Measurements from ENCODE around the gene SULT1C4. TPM values are rescaled to one million over a fixed set of nuclear protein-coding genes. Genes with fewer than 3 reads are reported as not detected.

SULT1C4 gene
- not detected for total RNA-seq
- not detected for total RNA-seq (2013)

DNA sequence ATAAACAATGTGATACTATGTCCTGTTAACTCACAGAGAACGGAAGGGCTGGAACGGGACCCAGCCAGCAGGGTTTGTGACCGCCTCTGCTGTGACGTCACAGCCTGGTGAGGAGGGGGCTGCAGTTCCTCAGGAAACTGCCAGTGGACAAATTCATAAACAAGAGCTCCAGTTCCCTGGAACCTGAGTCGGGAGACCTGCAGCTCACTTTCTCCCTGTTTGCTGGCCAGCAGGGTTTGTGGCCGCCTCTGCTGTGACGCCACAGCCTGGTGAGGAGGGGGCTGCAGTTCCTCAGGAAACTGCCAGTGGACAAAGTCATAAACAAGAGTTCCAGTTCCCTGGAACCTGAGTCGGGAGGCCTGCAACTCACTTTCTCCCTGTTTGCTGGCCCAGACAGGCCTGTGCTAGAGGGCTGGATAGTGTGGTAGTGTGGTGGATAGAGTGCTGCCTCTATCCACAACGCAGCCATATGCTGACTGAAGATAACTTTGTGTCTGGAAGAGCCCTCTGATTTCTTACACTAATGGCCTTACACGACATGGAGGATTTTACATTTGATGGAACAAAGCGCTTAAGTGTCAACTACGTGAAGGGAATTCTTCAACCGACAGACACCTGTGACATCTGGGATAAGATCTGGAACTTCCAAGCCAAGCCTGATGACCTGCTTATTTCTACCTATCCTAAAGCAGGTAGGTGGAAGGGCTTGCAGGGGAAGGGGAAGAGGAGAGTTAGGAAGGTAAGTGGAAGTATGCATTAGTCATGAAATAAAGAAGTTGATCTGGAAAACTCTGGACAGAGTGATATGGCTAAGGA is at the start of gene SULT1C4:
Gene SULT1C4, plus strand, starts transcription at position 140 of the 816 bp plus-strand sequence. Its CDS starts 384 bp downstream, at position 524.
- ATAC-seq = no peak
- Mint-ChIP-seq H3K4me3 (no peak within 1 kb of the TSS), H3K27me3 (ENCODE audit: low read depth in 2 of 2) (peaks cover 0 to 1% of the 10 kb centered on the region in 2 donors), H3K36me3 (no peaks in the 10 kb centered on the region), H3K4me1 (no peaks in the 10 kb centered on the region), H3K9me3 (no peaks in the 10 kb centered on the region), H3K27ac (no peak within 1 kb of the TSS)
- Histone ChIP-seq H3K4me1 (ENCODE audit: control insufficient read depth, insufficient read depth, low read length) (peaks cover 3% of the 10 kb centered on the region), H3K27me3 (ENCODE audit: control insufficient read depth, insufficient read depth, low read length) (no peaks in the 10 kb centered on the region), H3K9me3 (ENCODE audit: control insufficient read depth, insufficient read depth, low read length) (no peaks in the 10 kb centered on the region), H3K4me3 (ENCODE audit: low read length) (no peak within 1 kb of the TSS), H3K36me3 (ENCODE audit: control insufficient read depth, insufficient read depth, low read length) (no peaks in the 10 kb centered on the region), H3K27ac (ENCODE audit: low read length) (no peak within 1 kb of the TSS)
- no peak for DNase-seq
- intact Hi-C loops (cut with micrococcal nuclease) = no loop called here
- 19% methylated on average over 13 of the region's 13 CpGs for WGBS (ENCODE audit: insufficient coverage)
- TF ChIP-seq, protein P1, sequence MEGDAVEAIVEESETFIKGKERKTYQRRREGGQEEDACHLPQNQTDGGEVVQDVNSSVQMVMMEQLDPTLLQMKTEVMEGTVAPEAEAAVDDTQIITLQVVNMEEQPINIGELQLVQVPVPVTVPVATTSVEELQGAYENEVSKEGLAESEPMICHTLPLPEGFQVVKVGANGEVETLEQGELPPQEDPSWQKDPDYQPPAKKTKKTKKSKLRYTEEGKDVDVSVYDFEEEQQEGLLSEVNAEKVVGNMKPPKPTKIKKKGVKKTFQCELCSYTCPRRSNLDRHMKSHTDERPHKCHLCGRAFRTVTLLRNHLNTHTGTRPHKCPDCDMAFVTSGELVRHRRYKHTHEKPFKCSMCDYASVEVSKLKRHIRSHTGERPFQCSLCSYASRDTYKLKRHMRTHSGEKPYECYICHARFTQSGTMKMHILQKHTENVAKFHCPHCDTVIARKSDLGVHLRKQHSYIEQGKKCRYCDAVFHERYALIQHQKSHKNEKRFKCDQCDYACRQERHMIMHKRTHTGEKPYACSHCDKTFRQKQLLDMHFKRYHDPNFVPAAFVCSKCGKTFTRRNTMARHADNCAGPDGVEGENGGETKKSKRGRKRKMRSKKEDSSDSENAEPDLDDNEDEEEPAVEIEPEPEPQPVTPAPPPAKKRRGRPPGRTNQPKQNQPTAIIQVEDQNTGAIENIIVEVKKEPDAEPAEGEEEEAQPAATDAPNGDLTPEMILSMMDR (IDR thresholded peaks at IDR 0.05) = no peak

DNA sequence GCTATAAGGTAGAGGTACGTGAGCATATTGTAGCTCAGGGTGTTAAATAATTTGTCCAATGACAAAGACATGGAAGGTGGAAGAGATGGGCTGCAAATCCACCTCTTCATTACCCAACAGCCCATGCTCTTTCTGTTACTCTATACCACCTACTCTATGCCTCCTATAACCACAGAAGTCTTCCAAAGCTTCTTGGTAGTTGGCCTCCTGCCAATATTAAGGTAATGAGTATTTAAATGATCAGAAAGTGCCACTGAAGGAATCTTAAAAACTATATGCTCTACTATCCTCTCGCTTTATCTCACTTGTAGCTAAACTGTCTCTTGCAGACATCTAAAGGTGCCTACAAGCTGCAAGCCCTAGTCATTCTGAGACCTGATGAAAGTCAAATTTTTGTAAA is 48.0 kb upstream of the SULT1C4 start:
- DNase-seq (no peak), ATAC-seq (no peak)
- Mint-ChIP-seq H3K4me3 (no peak overlapping the region), H3K4me1 (no peaks in the 10 kb centered on the region), H3K36me3 (no peaks in the 10 kb centered on the region), H3K9me3 (peaks cover 0 to 2% of the 10 kb centered on the region in 2 donors), H3K27me3 (ENCODE audit: low read depth in 2 of 2) (peaks cover 6 to 8% of the 10 kb centered on the region in 2 donors), H3K27ac (no peak overlapping the region)
- Histone ChIP-seq H3K9me3 (ENCODE audit: control insufficient read depth, insufficient read depth, low read length) (no peaks in the 10 kb centered on the region), H3K27me3 (ENCODE audit: control insufficient read depth, insufficient read depth, low read length) (no peaks in the 10 kb centered on the region), H3K36me3 (ENCODE audit: control insufficient read depth, insufficient read depth, low read length) (no peaks in the 10 kb centered on the region), H3K4me3 (ENCODE audit: low read length) (no peak overlapping the region), H3K27ac (ENCODE audit: low read length) (no peak overlapping the region), H3K4me1 (ENCODE audit: control insufficient read depth, insufficient read depth, low read length) (no peaks in the 10 kb centered on the region)
- intact Hi-C loops (cut with micrococcal nuclease) = no loop called here
- 78% methylated on average over 1 of the region's 2 CpGs for WGBS (ENCODE audit: insufficient coverage)
- TF ChIP-seq, protein P1 (IDR thresholded peaks at IDR 0.05) = no peak

DNA sequence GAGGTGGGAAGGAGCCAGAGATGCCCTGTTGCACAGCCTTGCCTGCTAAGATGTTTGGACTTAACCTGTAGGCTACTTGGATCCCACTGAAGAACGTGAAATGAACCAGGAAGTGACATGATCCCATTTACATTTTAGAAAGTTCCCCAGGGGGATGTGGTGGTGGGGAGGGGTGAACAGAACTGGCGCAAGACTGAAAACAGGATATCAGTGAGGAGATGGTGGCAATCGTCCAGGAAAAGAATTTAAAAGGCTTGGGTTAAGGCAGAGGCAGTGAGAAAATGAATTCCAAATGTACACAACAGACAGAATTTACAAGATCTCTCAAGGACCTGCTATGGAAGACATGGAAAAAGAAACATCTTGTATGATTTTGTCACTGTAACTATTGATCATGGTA is 46.8 kb upstream of the SULT1C4 start:
- H3K36me3 ChIP-seq (ENCODE audit: control insufficient read depth, insufficient read depth, low read length) = no peaks in the 10 kb centered on the region
- Mint-ChIP-seq H3K4me1 (no peaks in the 10 kb centered on the region), H3K4me3 (no peak overlapping the region), H3K36me3 (no peaks in the 10 kb centered on the region), H3K27me3 (ENCODE audit: low read depth in 2 of 2) (peaks cover 8 to 14% of the 10 kb centered on the region in 2 donors), H3K9me3 (peaks cover 0 to 6% of the 10 kb centered on the region in 2 donors), H3K27ac (no peak overlapping the region)
- no peak overlapping the region for H3K4me3 ChIP-seq (ENCODE audit: low read length)
- H3K27ac ChIP-seq (ENCODE audit: low read length) = no peak overlapping the region
- TF ChIP-seq, protein P1 (IDR thresholded peaks at IDR 0.05) = no peak
- ATAC-seq = no peak
- intact Hi-C loops (cut with micrococcal nuclease) = no loop called here
- no peaks in the 10 kb centered on the region for H3K27me3 ChIP-seq (ENCODE audit: control insufficient read depth, insufficient read depth, low read length)
- WGBS (ENCODE audit: insufficient coverage) = 19% methylated on average over 3 of the region's 3 CpGs
- no peaks in the 10 kb centered on the region for H3K4me1 ChIP-seq (ENCODE audit: control insufficient read depth, insufficient read depth, low read length)
- no peak for DNase-seq
- no peaks in the 10 kb centered on the region for H3K9me3 ChIP-seq (ENCODE audit: control insufficient read depth, insufficient read depth, low read length)

All from natural killer cell (primary cell).